K562 (cell line): Measurements from ENCODE around the gene ALDH7A1. TPM values are rescaled to one million over a fixed set of nuclear protein-coding genes. Genes with fewer than 3 reads are reported as not detected.

Experiments used
- ARID1B ChIP-seq: fragments of 450-650 bp; IDR thresholded peaks from 2 replicates; pipeline ENCODE4 v1.6.1; 2016; ENCODE audit warnings: antibody characterized with exemption, mild to moderate bottlenecking, inconsistent platforms
- DMBX1 ChIP-seq: fragments of 250-450 bp; sonication (Bioruptor Pico); IDR thresholded peaks from 2 replicates; pipeline ENCODE4 v1.8.0; 2022; ENCODE audit warnings: inconsistent platforms, mild to moderate bottlenecking, moderate library complexity, borderline replicate concordance
- GABPB2 ChIP-seq: fragments of 250-450 bp; sonication (Bioruptor Pico); conservative IDR thresholded peaks from 2 replicates; pipeline ENCODE4 v1.5.1; 2021; ENCODE audit warnings: mild to moderate bottlenecking
- MAFF ChIP-seq: IDR thresholded peaks from 2 replicates; pipeline ENCODE4 v1.6.1; 2012; ENCODE audit warnings: low read length, improper control_type of control experiment
- PCBP1 ChIP-seq: fragments of 200-400 bp; formaldehyde crosslinking; IDR thresholded peaks from 2 replicates; pipeline ENCODE4 v1.6.1; 2018; ENCODE audit warnings: mild to moderate bottlenecking, low read depth, low read length; ENCODE audit not compliant: poor library complexity, severe bottlenecking
- RB1 ChIP-seq: fragments of 450-650 bp; IDR thresholded peaks from 2 replicates; pipeline ENCODE4 v1.6.1; 2017; ENCODE audit warnings: low read depth, mild to moderate bottlenecking
- RBM22 ChIP-seq: fragments of 200-400 bp; formaldehyde crosslinking; IDR thresholded peaks from 2 replicates; pipeline ENCODE4 v1.6.1; 2018; ENCODE audit warnings: low read length, low read depth; ENCODE audit not compliant: poor library complexity, severe bottlenecking
- SMAD2 ChIP-seq: fragments of 150-350 bp; IDR thresholded peaks from 2 replicates; pipeline ENCODE4 v1.6.1; 2014; ENCODE audit warnings: low read depth, mild to moderate bottlenecking, low read length
- TBP ChIP-seq: optimal IDR thresholded peaks from 2 replicates; pipeline ENCODE3; 2011; ENCODE audit warnings: low read depth, low read length, improper control_type of control experiment
- ZNF146 ChIP-seq: IDR thresholded peaks from one replicate; pipeline ENCODE4 v1.6.1; 2018; ENCODE audit warnings: missing compliant biosample characterization; ENCODE audit not compliant: unreplicated experiment
- ZNF584 ChIP-seq: fragments of 200-800 bp; sonication (Bioruptor generic); IDR thresholded peaks from 2 replicates; pipeline ENCODE4 v1.6.1; 2016; ENCODE audit warnings: low read depth, mild to moderate bottlenecking, missing genetic modification characterization, missing compliant biosample characterization
- polyA plus RNA-seq, 8 experiments: library from polyadenylated mRNA; depleted of rRNA in 4 of 8; stranded (reverse) in 5 of 8; unstranded in 3 of 8; fragments of >200 nt; fragmentation: Nextera tagmentation in 2 of 8; fragmentation: Illumina TruSeq in 1 of 8; extraction: Ambion mirVana in 2 of 8; extraction: Trizol in 1 of 8; gene quantifications; 2 replicates each; pipeline versions ENCODE4 v1.2.1 to v1.2.3, GENCODE V29; 2011 to 2014; ENCODE audit warnings: inconsistent platforms in 1 of 8, missing spikeins in 1 of 8
- total RNA-seq, 7 experiments: library from RNA; depleted of rRNA in 6 of 7; stranded (reverse); fragments of >200 nt in 6 of 7; fragmentation: Illumina TruSeq in 2 of 7; extraction: Trizol in 2 of 7; gene quantifications; 2 replicates each; pipeline versions ENCODE4 v1.2.1 to v1.2.3, GENCODE V29; 2011 to 2021; ENCODE audit warnings: low replicate concordance in 1 of 7
- TF ChIP-seq, protein P1 (sequence below): IDR thresholded peaks from 3 replicates; pipeline ENCODE4 v1.6.1; 2011; ENCODE audit warnings: borderline replicate concordance, mild to moderate bottlenecking, moderate library complexity; ENCODE audit not compliant: insufficient read length; ENCODE audit errors: extremely low read depth
- TF ChIP-seq, protein P2 (sequence below): fragments of 450-650 bp; IDR thresholded peaks from 2 replicates; pipeline ENCODE4 v1.7.0; 2016; ENCODE audit warnings: borderline replicate concordance
- TF ChIP-seq, protein P3 (sequence below), 2 experiments: fragments of 200-800 bp in 1 of 2; sonication (Bioruptor generic) in 1 of 2; sonication (generic) in 1 of 2; formaldehyde crosslinking in 1 of 2; IDR thresholded peaks in 1 of 2; conservative IDR thresholded peaks in 1 of 2; 2 replicates each; pipeline versions ENCODE4 v1.5.0 to v1.6.1; 2016 to 2020; ENCODE audit warnings: missing compliant biosample characterization in 1 of 2, missing genetic modification characterization in 1 of 2, missing genetic modification reagents in 1 of 2

ALDH7A1 gene
- total and polyA plus RNA-seq, 9 of the 15 experiments (the other 6 are each of a cell fraction or from before 2014, with no cell fraction given) = 0.04 to 0.49 TPM; not detected in 7

DNA sequence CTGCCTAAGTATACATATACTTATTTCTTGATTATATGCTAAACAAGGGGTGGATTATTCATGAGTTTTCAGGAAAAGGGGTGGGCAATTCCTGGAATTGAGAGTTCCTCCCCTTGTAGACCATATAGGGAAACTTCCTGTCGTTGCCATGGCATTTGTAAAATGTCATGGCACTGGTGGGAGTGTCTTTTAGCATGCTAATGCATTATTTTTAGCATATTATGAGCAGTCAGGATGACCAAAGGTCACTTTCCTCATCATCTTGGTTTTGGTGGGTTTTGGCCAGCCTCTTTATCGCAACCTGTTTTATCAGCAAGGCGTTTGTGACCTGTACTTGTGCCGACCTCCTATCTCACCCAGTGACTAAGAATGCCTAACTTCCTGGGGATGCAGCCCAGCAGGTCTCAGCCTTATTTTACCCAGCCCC is 80.9 kb downstream of the ALDH7A1 start (continued):
- TF ChIP-seq, protein P1, sequence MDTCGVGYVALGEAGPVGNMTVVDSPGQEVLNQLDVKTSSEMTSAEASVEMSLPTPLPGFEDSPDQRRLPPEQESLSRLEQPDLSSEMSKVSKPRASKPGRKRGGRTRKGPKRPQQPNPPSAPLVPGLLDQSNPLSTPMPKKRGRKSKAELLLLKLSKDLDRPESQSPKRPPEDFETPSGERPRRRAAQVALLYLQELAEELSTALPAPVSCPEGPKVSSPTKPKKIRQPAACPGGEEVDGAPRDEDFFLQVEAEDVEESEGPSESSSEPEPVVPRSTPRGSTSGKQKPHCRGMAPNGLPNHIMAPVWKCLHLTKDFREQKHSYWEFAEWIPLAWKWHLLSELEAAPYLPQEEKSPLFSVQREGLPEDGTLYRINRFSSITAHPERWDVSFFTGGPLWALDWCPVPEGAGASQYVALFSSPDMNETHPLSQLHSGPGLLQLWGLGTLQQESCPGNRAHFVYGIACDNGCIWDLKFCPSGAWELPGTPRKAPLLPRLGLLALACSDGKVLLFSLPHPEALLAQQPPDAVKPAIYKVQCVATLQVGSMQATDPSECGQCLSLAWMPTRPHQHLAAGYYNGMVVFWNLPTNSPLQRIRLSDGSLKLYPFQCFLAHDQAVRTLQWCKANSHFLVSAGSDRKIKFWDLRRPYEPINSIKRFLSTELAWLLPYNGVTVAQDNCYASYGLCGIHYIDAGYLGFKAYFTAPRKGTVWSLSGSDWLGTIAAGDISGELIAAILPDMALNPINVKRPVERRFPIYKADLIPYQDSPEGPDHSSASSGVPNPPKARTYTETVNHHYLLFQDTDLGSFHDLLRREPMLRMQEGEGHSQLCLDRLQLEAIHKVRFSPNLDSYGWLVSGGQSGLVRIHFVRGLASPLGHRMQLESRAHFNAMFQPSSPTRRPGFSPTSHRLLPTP = no peak
- no peak for TF ChIP-seq MAFF
- no peak; the same call in 1 of the 2 replicates for TF ChIP-seq ARID1B
- no peak for TF ChIP-seq DMBX1 (CRISPR knock-in tag)
- TF ChIP-seq PCBP1 = no peak
- TF ChIP-seq ZNF584 (CRISPR knock-in tag) = 0 out of 2 replicates have a peak, but pooled peaks have one; percentile 42
- no peak for TF ChIP-seq RBM22
- no peak for TF ChIP-seq RB1
- no peak for TF ChIP-seq TBP
- no peak for TF ChIP-seq ZNF146 (CRISPR knock-in tag)
- TF ChIP-seq, protein P2, sequence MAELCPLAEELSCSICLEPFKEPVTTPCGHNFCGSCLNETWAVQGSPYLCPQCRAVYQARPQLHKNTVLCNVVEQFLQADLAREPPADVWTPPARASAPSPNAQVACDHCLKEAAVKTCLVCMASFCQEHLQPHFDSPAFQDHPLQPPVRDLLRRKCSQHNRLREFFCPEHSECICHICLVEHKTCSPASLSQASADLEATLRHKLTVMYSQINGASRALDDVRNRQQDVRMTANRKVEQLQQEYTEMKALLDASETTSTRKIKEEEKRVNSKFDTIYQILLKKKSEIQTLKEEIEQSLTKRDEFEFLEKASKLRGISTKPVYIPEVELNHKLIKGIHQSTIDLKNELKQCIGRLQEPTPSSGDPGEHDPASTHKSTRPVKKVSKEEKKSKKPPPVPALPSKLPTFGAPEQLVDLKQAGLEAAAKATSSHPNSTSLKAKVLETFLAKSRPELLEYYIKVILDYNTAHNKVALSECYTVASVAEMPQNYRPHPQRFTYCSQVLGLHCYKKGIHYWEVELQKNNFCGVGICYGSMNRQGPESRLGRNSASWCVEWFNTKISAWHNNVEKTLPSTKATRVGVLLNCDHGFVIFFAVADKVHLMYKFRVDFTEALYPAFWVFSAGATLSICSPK = no peak
- no peak for TF ChIP-seq SMAD2
- TF ChIP-seq, protein P3, sequence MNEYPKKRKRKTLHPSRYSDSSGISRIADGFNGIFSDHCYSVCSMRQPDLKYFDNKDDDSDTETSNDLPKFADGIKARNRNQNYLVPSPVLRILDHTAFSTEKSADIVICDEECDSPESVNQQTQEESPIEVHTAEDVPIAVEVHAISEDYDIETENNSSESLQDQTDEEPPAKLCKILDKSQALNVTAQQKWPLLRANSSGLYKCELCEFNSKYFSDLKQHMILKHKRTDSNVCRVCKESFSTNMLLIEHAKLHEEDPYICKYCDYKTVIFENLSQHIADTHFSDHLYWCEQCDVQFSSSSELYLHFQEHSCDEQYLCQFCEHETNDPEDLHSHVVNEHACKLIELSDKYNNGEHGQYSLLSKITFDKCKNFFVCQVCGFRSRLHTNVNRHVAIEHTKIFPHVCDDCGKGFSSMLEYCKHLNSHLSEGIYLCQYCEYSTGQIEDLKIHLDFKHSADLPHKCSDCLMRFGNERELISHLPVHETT (CRISPR knock-in tag; conservative IDR thresholded peaks at IDR 0.05 in 1 of 2, IDR thresholded peaks at IDR 0.05 in 1 of 2) = no peak
- no peak for TF ChIP-seq GABPB2 (CRISPR knock-in tag)
